NCI-H146 (cell line): ENCODE measurements around the gene SORL1.
"Not testable (repeated sequence)": the region's sequence is repeated elsewhere in the genome, so short reads cannot be mapped to it uniquely, and the experiment has no call there.

ENCODE experiments used
- DNase-seq: peaks from one replicate; lab custom pipeline; 2025; lab: John Stamatoyannopoulos, UW

Gene SORL1

DNA sequence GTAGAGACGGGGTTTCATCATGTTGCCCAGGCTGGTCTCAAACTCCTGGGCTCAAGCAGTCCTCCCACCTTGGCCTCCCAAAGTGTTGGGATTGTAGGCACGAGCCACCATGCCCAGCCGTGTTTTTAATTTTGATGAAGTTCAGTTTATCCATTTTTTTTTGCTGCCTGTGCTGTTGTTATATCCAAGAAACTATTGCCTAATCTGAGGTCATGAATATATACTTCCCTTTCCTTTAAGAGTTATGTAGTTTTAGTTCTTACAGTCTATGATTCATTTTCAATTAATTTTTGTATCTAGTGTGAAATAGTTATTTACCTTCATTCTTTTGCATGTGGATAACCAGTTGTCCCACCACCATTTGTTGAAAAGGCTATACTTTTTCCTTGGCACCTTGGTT lies 50.9 kb downstream of the SORL1 start:
- no peak for DNase-seq

GRCh38 chr11:121506237-121506636 lies 54.1 kb downstream of the SORL1 start:
- DNase-seq = not testable (repeated sequence)

GRCh38 chr11:121508449-121508848 lies 56.3 kb downstream of the SORL1 start:
- DNase-seq = no peak

- DNase-seq = no peak
Measured at GRCh38 chr11:121510438-121510837, 58.3 kb downstream of the SORL1 start.

DNA sequence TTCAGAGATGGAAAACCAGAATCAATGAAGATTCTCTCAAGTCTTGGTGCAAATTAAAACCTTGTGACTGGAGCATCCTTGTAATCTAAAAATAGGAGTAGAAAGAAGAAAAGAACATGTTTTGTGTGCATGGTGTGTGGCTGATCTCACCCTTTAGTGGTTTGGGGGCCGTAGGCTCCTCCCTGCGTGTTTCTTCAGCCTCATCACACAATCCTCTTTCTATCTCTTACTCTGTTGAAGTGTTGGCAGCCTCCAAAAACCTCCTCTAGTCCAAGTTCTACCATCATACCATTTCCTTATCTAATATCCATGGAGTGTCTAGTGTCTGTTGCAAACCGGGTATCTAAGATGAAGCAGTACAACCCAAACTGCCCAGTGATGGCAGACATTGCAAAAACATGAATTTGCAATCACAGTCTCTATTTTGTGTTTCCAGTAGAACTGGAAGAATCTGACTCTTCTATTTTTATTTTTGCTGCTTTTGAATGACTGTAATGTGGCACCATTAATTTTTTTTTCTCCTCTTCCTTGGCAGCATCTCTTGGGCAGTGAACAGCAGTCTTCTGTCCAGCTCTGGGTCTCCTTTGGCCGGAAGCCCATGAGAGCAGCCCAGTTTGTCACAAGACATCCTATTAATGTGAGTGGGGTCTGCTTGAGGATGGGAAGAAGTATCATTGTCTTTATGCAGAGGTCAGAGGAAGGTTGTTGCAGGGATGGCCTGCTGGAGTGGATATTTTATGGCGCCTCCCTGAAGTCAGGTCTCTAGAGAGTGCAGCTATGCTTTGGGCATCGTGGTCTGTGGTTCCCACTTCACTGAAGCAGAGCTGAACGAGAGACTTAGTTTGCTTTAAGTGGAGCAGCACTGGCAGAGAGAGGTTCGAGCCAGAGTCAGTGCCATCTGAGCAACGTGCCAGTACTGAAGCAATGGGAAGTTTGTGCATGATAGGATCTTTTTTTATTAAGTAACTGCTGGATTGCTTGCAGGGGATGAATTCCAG lies 60.7 kb downstream of the SORL1 start:
- DNase-seq = no peak

DNA sequence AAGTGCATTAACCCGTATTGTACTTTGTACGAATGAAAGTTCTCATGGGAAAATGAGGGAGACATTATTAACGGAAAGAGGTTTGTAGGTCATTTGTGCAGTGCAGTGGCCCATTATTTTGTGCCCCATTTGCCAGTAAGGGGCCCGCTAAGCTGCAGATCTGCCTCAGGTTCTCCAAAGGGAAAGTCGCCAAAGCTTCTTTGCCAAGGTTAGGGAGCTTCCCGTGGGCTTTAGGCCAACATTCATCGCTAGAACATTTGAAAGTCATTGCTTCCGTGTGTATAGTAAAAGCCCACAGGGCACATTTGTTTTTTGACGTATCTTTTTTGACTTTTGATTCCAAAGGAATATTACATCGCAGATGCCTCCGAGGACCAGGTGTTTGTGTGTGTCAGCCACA lies 61.7 kb downstream of the SORL1 start:
- no peak for DNase-seq

- peak; percentile 97 for DNase-seq
Measured at GRCh38 chr11:121514432-121515334, 62.6 kb downstream of the SORL1 start.

DNA sequence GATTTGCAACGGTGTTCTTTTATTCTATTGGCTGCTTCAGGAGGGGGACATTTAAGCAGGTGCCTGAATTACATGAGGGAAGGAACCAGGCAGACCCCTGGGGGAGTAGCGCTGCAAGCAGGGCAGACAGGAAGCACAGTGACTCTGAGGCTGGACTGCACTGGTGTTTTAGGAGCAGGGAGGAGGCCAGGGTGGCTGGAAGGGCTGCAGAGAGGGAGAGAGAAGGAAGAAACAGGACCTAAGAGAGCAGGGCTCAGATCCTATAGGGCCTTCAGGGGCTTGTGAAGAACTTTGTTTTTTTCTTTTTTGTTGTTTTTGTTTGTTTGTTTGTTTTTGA lies 63.2 kb downstream of the SORL1 start:
- DNase-seq = peak; percentile 67

DNA sequence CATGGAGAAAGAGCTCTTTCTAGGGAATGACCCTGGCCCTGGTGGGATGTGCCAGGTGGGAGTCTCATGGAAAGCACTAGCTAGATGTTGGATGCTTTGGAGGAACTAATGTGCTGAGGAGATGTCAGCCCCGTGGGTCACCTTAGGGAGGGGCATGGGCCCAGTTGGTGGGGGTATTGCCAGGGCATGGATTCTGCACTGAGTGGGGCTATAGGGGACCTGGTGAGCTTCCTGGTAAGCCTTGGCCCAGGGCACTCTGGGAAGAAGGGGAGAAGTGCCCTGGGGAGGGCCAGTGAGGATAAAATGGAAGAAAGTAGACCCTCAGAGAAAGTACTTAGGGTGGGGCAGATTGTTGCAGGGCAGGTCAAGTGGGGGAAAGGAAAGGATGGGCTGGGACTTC lies 65.9 kb downstream of the SORL1 start:
- no peak for DNase-seq

DNA sequence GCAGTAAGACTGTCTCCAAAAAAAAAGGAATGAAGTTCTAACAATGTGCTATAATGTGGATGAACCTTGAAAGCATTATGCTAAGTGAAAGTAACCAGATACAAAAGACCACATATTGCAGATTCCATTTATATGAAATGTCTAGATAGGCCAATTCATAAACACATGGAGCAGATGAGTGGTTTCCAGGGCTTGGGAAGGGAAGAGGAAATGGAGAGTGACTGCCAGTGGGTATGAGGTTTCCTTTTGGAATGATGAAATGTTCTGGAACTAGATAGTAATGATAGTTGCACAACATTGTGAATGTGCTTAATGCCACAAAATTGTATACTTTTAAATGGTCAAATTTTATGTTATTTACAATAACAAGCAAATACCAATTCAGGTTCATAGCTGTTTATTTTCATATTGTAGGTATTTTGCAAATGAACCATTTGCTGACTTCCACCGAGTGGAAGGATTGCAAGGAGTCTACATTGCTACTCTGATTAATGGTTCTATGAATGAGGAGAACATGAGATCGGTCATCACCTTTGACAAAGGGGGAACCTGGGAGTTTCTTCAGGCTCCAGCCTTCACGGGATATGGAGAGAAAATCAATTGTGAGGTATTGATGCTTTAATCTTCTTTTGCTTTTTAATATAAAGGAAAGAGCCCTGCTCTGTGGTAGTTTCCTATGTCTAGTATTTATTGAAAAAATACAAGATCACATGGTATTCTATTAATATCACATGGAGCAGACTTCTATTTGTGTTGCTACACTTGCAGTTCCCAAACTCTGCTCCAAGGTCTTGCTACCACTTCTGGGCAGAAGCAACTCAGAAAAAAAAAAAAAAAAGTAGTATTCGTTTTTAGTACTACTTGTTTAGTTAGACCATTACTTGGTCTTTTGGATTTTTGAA lies 68.4 kb downstream of the SORL1 start:
- no peak for DNase-seq

GRCh38 chr11:121521145-121522042 lies 69.3 kb downstream of the SORL1 start:
- DNase-seq = no peak

- no peak for DNase-seq
Measured at GRCh38 chr11:121522043-121522941, 70.2 kb downstream of the SORL1 start.

GRCh38 chr11:121523581-121524232 lies 71.6 kb downstream of the SORL1 start:
- peak; percentile 89 for DNase-seq

DNA sequence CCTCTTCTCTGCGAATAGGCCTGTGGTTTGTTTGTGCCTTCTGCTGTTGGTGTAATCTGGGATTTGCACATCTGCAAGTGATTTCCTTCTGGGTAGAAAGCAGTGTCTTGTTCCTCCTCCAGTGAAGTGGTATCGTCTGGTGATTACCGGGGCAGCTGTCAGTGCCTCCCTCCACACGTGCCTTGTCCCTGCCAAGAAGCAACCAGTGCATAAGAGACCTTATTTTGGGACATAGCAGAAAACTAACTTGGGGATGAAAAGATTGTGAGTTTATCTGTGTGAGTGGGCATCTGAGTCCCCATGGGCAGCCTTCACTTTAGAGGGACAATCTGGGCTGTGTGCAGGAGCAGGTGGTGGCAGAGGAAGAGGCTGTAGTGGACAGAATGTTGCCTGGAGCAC lies 72.1 kb downstream of the SORL1 start:
- DNase-seq = peak; percentile 88

DNA sequence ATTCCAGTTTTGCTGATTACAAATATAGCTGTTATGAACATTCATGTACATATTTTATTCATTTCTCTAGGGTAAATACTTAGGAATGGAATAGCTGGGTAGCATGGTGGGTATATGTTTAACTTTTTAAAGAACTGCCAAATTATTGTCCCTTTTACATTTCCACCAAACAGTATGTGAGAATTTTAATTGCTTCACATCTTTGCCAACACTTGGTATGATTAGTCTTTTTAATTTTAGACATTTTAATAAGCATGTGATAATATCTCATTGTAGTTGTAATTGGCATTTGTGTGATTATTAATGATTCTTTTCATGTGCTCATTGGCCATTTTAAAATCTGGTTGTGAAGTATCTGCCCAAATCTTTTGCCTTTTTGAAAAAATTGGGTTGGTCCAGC lies 73.3 kb downstream of the SORL1 start:
- no peak for DNase-seq

DNA sequence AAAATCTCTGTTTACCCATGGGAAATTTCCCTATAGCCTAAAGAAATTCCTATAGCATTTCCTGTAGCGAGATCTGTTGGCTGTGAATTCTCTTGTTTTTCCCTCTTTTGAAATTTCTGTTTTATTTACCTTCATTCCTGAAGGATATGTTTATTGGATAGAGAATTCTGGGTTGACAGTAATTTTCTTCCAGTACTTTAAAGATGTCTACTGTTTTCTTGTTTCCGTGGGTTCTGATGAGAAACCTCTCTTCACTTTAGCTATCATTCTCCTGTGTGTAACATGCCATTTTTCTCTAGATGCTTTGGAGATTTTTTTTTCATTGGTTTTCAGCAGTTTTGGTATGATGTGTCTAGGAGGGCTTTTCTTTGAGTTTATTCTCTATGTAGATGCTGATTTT lies 78.1 kb downstream of the SORL1 start:
- DNase-seq = no peak

GRCh38 chr11:121533601-121534000 lies 81.5 kb downstream of the SORL1 start:
- no peak for DNase-seq

GRCh38 chr11:121534131-121535093 lies 82.3 kb downstream of the SORL1 start:
- peak; percentile 57 for DNase-seq
